CD4-positive, alpha-beta memory T cell (primary cell): ENCODE results near the gene SP100. TPM values are rescaled to one million over a fixed set of nuclear protein-coding genes. Genes with fewer than 3 reads are reported as not detected.
"Not testable (repeated sequence)": the region's sequence is repeated elsewhere in the genome, so short reads cannot be mapped to it uniquely, and the experiment has no call there.

Experiments used
- CTCF ChIA-PET: fragments of 350-600 bp; sonication (Branson Sonifier 250); formaldehyde crosslinking; loops from one replicate; lab custom pipeline; 2021; ENCODE audit warnings: inconsistent platforms; ENCODE audit not compliant: partially characterized antibody; lab: Charles Lee
- POLR2A ChIA-PET: fragments of 350-600 bp; sonication (Branson Sonifier 250); formaldehyde crosslinking; loops from one replicate; lab custom pipeline; 2021; ENCODE audit not compliant: partially characterized antibody; lab: Charles Lee
- DNase-seq, 5 donors: peaks; one replicate each; pipeline versions ENCODE4 v3.0.0 to v3.0.0-alpha.2; 2020 to 2022; ENCODE audit warnings: mixed read lengths in 1 of 5
- H3K27ac ChIP-seq: one replicate; pipeline ENCODE4 v1.7.0; 2013; ENCODE audit warnings: low read depth, low read length
- H3K27me3 ChIP-seq: 2 replicates; pipeline ENCODE4 v1.7.0; 2013; ENCODE audit warnings: mild to moderate bottlenecking, low read length, moderate library complexity; ENCODE audit not compliant: insufficient read depth
- H3K36me3 ChIP-seq: 2 replicates; pipeline ENCODE4 v1.7.0; 2013; ENCODE audit warnings: mild to moderate bottlenecking, low read length, moderate library complexity; ENCODE audit not compliant: insufficient read depth
- H3K4me1 ChIP-seq: 2 replicates; pipeline ENCODE4 v1.7.0; 2013; ENCODE audit warnings: mild to moderate bottlenecking, low read length, moderate library complexity; ENCODE audit not compliant: insufficient read depth
- H3K4me3 ChIP-seq, 2 donors: one replicate each; pipeline ENCODE4 v1.7.0; 2013; ENCODE audit warnings: low read length in 2 of 2, mild to moderate bottlenecking in 1 of 2
- H3K9me3 ChIP-seq, 2 donors: one replicate each; pipeline ENCODE4 v1.7.0; 2013; ENCODE audit warnings: low read length in 2 of 2, control low read depth in 1 of 2; ENCODE audit not compliant: control insufficient read depth in 1 of 2
- H3K27ac Mint-ChIP-seq, 7 donors: one replicate each; pipeline ENCODE4 v1.8.0; 2020 to 2021; ENCODE audit warnings: mixed read lengths in 7 of 7, mild to moderate bottlenecking in 6 of 7, inconsistent platforms in 3 of 7, moderate library complexity in 3 of 7
- H3K27me3 Mint-ChIP-seq, 2 donors: one replicate each; pipeline ENCODE4 v1.8.0; 2020 to 2021; ENCODE audit warnings: mixed read lengths in 2 of 2
- H3K36me3 Mint-ChIP-seq, 2 donors: one replicate each; pipeline ENCODE4 v1.8.0; 2020 to 2021; ENCODE audit warnings: mixed read lengths in 2 of 2, inconsistent platforms in 1 of 2, mild to moderate bottlenecking in 1 of 2
- H3K4me1 Mint-ChIP-seq, 4 donors: one replicate each; pipeline ENCODE4 v1.8.0; 2020 to 2021; ENCODE audit warnings: mixed read lengths in 4 of 4, mild to moderate bottlenecking in 1 of 4
- H3K4me3 Mint-ChIP-seq, 8 donors: one replicate each; pipeline ENCODE4 v1.8.0; 2020 to 2021; ENCODE audit warnings: mixed read lengths in 8 of 8, mild to moderate bottlenecking in 7 of 8, moderate library complexity in 6 of 8, inconsistent platforms in 3 of 8
- H3K9me3 Mint-ChIP-seq, 8 donors: one replicate each; pipeline ENCODE4 v1.8.0; 2020 to 2021; ENCODE audit warnings: mixed read lengths in 8 of 8, mild to moderate bottlenecking in 5 of 8, inconsistent platforms in 3 of 8, moderate library complexity in 1 of 8
- intact Hi-C: fragments of 100-400 bp; cut with micrococcal nuclease; formaldehyde crosslinking; loops from one replicate; pipeline ENCODE4 v1.15.1; 2023
- polyA plus RNA-seq, 2 donors: library from polyadenylated mRNA; unstranded; fragments of 300-500 nt; fragmentation: Illumina TruSeq; gene quantifications; one replicate each; pipeline ENCODE4 v1.2.3, GENCODE V29; 2021
- total RNA-seq, 2 experiments: library from RNA; stranded (reverse); gene quantifications; one replicate each; pipeline ENCODE4 v1.2.3, GENCODE V29; 2021

Gene SP100
- total and polyA plus RNA-seq, 4 experiments from 2014 or later, result 101 to 226 (median 216) TPM

- Mint-ChIP-seq H3K4me1 (peaks cover 36 to 50% (median 44%) of the 10 kb centered on the region in 4 donors), H3K27ac (peak overlapping the region; percentile 41 to 92 (median 82)), H3K27me3 (no peaks in the 10 kb centered on the region), H3K4me3 (peak overlapping the region in 5 of 8 donors; percentile 1 to 50 (median 12)), H3K9me3 (peaks cover 0 to 4% (median 0%) of the 10 kb centered on the region in 8 donors), H3K36me3 (peaks cover 72 to 78% of the 10 kb centered on the region in 2 donors)
- Histone ChIP-seq H3K36me3 (peaks cover 39% of the 10 kb centered on the region), H3K27me3 (no peaks in the 10 kb centered on the region), H3K9me3 (no peaks in the 10 kb centered on the region), H3K27ac (no peak overlapping the region), H3K4me3 (no peak overlapping the region), H3K4me1 (peaks cover 28% of the 10 kb centered on the region)
- CTCF ChIA-PET, result interaction anchor here (1.1 kb wide), 1 partner anchor 138 kb away, joined by 3 read pairs; no protein-coding TSS in a partner anchor
- peak in 1 of 5 donors; percentile 40 for DNase-seq
- intact Hi-C loops, result no loop called here
- POLR2A ChIA-PET, result no interaction called here
Measured at GRCh38 chr2:230472621-230473018, 56.6 kb downstream of the SP100 start.

- ChIA-PET CTCF (interaction anchor here (1.1 kb wide), 1 partner anchor 137 kb away, joined by 3 read pairs; no protein-coding TSS in a partner anchor), POLR2A (interaction anchor here (0.6 to 1.6 kb wide), 3 partner anchors 55 to 146 kb away, joined by 3 to 7 read pairs (median 3); partner anchors contain the start of gene SP140L)
Measured at GRCh38 chr2:230473378-230473777, 57.4 kb downstream of the SP100 start.

DNA sequence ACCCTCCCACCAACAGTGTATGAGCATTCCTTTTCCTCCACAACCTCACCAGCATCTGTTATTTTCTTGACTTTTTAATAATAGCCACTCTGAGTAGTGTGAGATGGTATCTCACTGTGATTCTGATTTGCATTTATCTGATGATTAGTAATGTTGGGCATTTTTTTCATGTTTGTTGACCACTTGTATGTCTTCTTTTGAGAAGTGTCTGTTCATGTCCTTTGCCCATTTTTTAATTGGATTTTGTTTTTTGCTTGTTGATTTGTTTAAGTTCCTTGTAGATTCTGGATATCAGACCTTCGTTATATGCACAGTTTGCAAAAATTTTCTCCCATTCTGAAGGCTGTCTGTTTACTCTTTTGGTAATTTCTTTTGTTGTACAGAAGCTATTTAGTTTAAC is 59.1 kb downstream of the SP100 start:
- intact Hi-C loops, result no loop called here
- Histone ChIP-seq H3K4me1 (peaks cover 28% of the 10 kb centered on the region), H3K4me3 (no peak overlapping the region), H3K36me3 (peaks cover 33% of the 10 kb centered on the region), H3K27me3 (no peaks in the 10 kb centered on the region), H3K27ac (no peak overlapping the region), H3K9me3 (no peaks in the 10 kb centered on the region)
- DNase-seq, result no peak
- no peaks in the 10 kb centered on the region for H3K27me3 Mint-ChIP-seq
- H3K36me3 Mint-ChIP-seq, result peaks cover 74 to 80% of the 10 kb centered on the region in 2 donors
- H3K27ac Mint-ChIP-seq, result peak overlapping the region in 2 of 7 donors; percentile 22 to 53
- no peak overlapping the region for H3K4me3 Mint-ChIP-seq
- POLR2A ChIA-PET, result no interaction called here
- peaks cover 0 to 4% (median 0%) of the 10 kb centered on the region in 8 donors for H3K9me3 Mint-ChIP-seq
- H3K4me1 Mint-ChIP-seq, result peaks cover 36 to 53% (median 44%) of the 10 kb centered on the region in 4 donors
- CTCF ChIA-PET, result no interaction called here

More at GRCh38 chr2:230473378-230473777, 57.4 kb downstream of the SP100 start:
- Mint-ChIP-seq H3K4me1 (peaks cover 37 to 50% (median 44%) of the 10 kb centered on the region in 4 donors), H3K36me3 (peaks cover 70 to 76% of the 10 kb centered on the region in 2 donors), H3K27me3 (no peaks in the 10 kb centered on the region), H3K4me3 (peak overlapping the region in 4 of 8 donors; percentile 21 to 50 (median 38)), H3K27ac (peak overlapping the region; percentile 41 to 92 (median 82)), H3K9me3 (peaks cover 0 to 4% (median 0%) of the 10 kb centered on the region in 8 donors)
- intact Hi-C loops, result no loop called here
- Histone ChIP-seq H3K27me3 (no peaks in the 10 kb centered on the region), H3K4me3 (no peak overlapping the region), H3K36me3 (peaks cover 37% of the 10 kb centered on the region), H3K4me1 (peaks cover 28% of the 10 kb centered on the region), H3K27ac (no peak overlapping the region), H3K9me3 (no peaks in the 10 kb centered on the region)
- peak in 4 of 5 donors; percentile 9 to 40 (median 22) for DNase-seq

- Histone ChIP-seq H3K4me3 (no peak overlapping the region), H3K9me3 (no peaks in the 10 kb centered on the region), H3K4me1 (no peaks in the 10 kb centered on the region), H3K36me3 (peaks cover 34% of the 10 kb centered on the region), H3K27ac (no peak overlapping the region), H3K27me3 (no peaks in the 10 kb centered on the region)
- peaks cover 0 to 21% (median 9%) of the 10 kb centered on the region in 8 donors for H3K9me3 Mint-ChIP-seq
- no peak overlapping the region for H3K4me3 Mint-ChIP-seq
- peaks cover 20 to 32% (median 28%) of the 10 kb centered on the region in 4 donors for H3K4me1 Mint-ChIP-seq
- CTCF ChIA-PET, result no interaction called here
- intact Hi-C loops, result no loop called here
- no peaks in the 10 kb centered on the region for H3K27me3 Mint-ChIP-seq
- peaks cover 88 to 92% of the 10 kb centered on the region in 2 donors for H3K36me3 Mint-ChIP-seq
- POLR2A ChIA-PET, result no interaction called here
- DNase-seq, result no peak
- peak overlapping the region in 1 of 7 donors; percentile 24 for H3K27ac Mint-ChIP-seq
Measured at GRCh38 chr2:230485801-230486341, 69.9 kb downstream of the SP100 start.

- H3K27me3 Mint-ChIP-seq, CTCF ChIA-PET, H3K27ac ChIP-seq: not testable (repeated sequence)
Measured at GRCh38 chr2:230491219-230491618, 75.2 kb downstream of the SP100 start.

DNA sequence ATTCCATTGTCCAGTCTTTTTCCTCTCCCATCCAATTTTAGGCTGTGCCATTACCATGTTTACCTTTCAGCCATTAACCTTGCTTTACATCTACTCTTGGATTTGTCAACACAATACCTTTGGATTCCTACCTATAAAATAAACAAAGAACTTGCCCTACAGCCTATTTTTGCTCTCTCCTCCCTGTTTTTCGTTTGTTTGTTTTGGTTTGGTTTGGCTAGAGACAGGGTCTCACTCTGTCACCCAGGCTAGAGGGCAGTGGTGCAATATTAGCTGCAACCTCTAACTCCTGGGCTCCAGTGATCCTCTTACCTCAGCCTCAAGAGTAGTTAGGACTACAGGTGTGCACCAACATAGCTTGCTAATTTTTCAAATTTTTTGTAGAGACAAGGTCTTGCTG is 76.1 kb downstream of the SP100 start:
- no peak for DNase-seq
- H3K27me3 ChIP-seq, result no peaks in the 10 kb centered on the region
- H3K9me3 Mint-ChIP-seq, result peaks cover 0 to 20% (median 9%) of the 10 kb centered on the region in 8 donors
- intact Hi-C loops, result no loop called here
- H3K36me3 ChIP-seq, result peaks cover 31% of the 10 kb centered on the region
- H3K27me3 Mint-ChIP-seq, result no peaks in the 10 kb centered on the region
- no peaks in the 10 kb centered on the region for H3K9me3 ChIP-seq
- peak overlapping the region in 2 of 8 donors; percentile 25 to 46 for H3K4me3 Mint-ChIP-seq
- peaks cover 11% of the 10 kb centered on the region for H3K4me1 ChIP-seq
- POLR2A ChIA-PET, result no interaction called here
- H3K36me3 Mint-ChIP-seq, result peaks cover 82 to 92% of the 10 kb centered on the region in 2 donors
- CTCF ChIA-PET, result no interaction called here
- H3K4me1 Mint-ChIP-seq, result peaks cover 27 to 53% (median 39%) of the 10 kb centered on the region in 4 donors
- H3K27ac Mint-ChIP-seq, result no peak overlapping the region
- H3K4me3 ChIP-seq, result no peak overlapping the region
- no peak overlapping the region for H3K27ac ChIP-seq

More at GRCh38 chr2:230491219-230491618, 75.2 kb downstream of the SP100 start:
- H3K4me1 Mint-ChIP-seq, result peaks cover 25 to 47% (median 34%) of the 10 kb centered on the region in 4 donors
- H3K4me1 ChIP-seq, H3K4me3 ChIP-seq, H3K4me3 Mint-ChIP-seq, intact Hi-C loops, H3K9me3 ChIP-seq, H3K27me3 ChIP-seq, POLR2A ChIA-PET, DNase-seq: not testable (repeated sequence)
- peaks cover 32% of the 10 kb centered on the region for H3K36me3 ChIP-seq
- peak overlapping the region in 1 of 7 donors; percentile 32 for H3K27ac Mint-ChIP-seq
- peaks cover 0 to 22% (median 9%) of the 10 kb centered on the region in 8 donors for H3K9me3 Mint-ChIP-seq
- H3K36me3 Mint-ChIP-seq, result peaks cover 84 to 95% of the 10 kb centered on the region in 2 donors

DNA sequence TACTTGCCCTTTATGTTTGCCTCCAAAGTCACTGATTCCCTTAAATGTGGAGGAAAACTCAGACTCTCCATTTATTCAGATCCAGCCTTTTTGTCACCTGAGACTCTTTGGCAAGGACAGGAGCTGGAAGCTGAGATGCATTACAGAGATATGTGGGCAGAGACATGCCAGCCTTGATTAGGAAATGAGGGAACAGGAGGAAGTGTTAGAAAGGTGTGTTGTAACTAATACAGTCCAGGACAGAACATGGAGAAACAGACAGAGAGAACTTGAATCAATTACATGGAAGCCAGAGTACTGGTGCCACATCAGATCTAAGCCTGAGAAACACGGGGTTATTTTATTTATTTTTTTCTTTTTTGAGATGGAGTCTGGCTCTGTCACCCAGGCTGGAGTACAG is 79.0 kb downstream of the SP100 start:
- H3K27me3 ChIP-seq, result no peaks in the 10 kb centered on the region
- H3K9me3 ChIP-seq, result no peaks in the 10 kb centered on the region
- H3K9me3 Mint-ChIP-seq, result peaks cover 0 to 4% (median 3%) of the 10 kb centered on the region in 8 donors
- no peaks in the 10 kb centered on the region for H3K27me3 Mint-ChIP-seq
- peaks cover 24 to 59% (median 29%) of the 10 kb centered on the region in 4 donors for H3K4me1 Mint-ChIP-seq
- CTCF ChIA-PET, result no interaction called here
- no peak overlapping the region for H3K27ac ChIP-seq
- no peak overlapping the region for H3K4me3 ChIP-seq
- intact Hi-C loops, result no loop called here
- peaks cover 13% of the 10 kb centered on the region for H3K4me1 ChIP-seq
- POLR2A ChIA-PET, result no interaction called here
- DNase-seq, result no peak
- peaks cover 39% of the 10 kb centered on the region for H3K36me3 ChIP-seq
- peak overlapping the region in 2 of 7 donors; percentile 45 to 69 for H3K27ac Mint-ChIP-seq
- peaks cover 78 to 88% of the 10 kb centered on the region in 2 donors for H3K36me3 Mint-ChIP-seq
- H3K4me3 Mint-ChIP-seq, result peak overlapping the region in 1 of 8 donors; percentile 2
